Measurements from ENCODE around the gene TSPAN33. TPM values are rescaled to one million over a fixed set of nuclear protein-coding genes. Genes with fewer than 3 reads are reported as not detected.

TSPAN33 gene
- total and polyA plus RNA-seq, 2 experiments from 2014 or later: 10.0 to 14.9 TPM

DNA sequence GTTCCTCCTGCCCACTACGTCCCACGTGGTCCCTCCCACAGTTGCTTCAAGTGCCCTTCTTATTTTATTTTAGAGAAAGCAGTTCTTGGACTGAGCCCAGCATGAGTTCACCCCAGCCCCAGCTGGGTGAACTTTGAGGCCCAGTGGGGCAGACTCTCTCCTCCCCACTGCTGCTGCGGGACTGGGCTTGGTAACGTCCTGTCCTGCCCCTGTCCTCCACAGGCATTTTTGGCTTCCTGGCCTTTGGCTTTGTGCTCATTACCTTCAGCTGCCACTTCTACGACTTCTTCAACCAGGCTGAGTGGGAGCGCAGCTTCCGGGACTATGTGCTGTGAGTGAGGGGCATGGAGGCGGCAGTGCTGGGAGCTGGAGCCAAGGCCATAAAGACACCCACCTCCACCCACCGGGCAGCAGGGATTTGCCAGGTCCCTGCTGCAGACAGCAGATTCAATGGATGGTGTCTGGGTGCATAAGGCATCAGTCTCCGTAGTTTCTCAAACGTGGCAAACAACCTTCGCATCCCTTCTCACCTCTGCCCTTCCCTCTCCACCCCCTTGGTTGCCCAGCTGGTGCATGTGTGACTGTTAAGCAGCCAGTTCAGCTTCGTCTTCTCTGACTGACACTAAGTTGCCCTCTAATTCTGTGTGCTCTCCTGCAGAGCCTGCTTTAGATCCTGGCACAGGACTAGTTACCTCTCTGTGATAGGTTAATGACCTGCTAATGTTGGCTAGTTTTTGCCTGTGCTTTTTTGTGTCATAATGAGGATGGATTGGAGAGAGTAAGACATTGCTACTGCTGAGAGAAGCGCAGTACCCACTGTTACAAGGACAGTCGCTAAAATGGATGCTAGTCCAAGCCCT is 64.8 kb downstream of the TSPAN33 start:
- Histone ChIP-seq H3K36me3 (peaks cover 46% of the 10 kb centered on the region), H3K27ac (peak overlapping the region; percentile 43)

DNA sequence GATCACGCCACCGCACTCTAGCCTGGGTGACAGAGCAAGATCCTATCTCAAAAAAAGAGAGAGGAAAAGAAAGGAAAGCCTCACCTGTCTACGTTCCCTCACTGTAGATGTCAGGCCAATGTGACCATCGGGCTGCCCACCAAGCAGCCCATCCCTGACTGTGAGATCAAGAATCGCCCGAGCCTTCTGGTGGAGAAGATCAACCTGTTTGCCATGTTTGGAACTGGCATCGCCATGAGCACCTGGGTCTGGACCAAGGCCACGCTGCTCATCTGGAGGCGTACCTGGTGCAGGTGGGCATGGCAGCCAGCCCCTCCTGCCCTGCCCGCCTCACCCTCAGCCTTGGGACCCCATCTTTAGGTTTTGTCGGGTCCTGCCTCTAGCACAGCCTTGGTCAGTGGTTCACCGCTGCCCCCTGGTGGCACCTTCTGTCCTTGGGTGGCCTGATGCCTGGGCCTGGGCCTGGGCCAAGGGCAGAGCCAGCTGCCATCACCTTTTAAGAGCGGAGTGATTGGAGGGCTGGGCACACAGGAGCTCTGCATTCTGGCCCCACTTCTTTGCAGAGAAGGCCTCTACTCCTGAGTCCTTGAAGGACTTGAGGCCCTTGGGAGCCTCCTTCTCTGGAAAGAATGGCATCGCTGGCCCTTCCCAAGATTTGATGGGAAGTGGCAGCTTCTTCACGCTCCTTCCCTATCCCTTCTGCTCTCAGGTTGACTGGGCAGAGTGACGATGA is 65.9 kb downstream of the TSPAN33 start:
- peak; percentile 83 for TF ChIP-seq CTCF (IDR thresholded peaks at IDR 0.05; ENCODE audit: low read depth, low read length)
- H3K4me3 ChIP-seq: no peak overlapping the region
- H3K36me3 ChIP-seq: peaks cover 46% of the 10 kb centered on the region
- DNase-seq (ENCODE audit: low read depth in 1 of 2, low spot score in 1 of 2): peak; percentile 69 to 80
- no peaks in the 10 kb centered on the region for H3K27me3 ChIP-seq
- peak overlapping the region; percentile 43 for H3K27ac ChIP-seq
- H3K9me3 ChIP-seq (ENCODE audit: low read depth): no peaks in the 10 kb centered on the region
- H3K4me1 ChIP-seq (ENCODE audit: low read depth): no peaks in the 10 kb centered on the region

More for the DNA sequence above, 64.8 kb downstream of the TSPAN33 start:
- DNase-seq (ENCODE audit: low read depth in 1 of 2, low spot score in 1 of 2): no peak
- H3K4me1 ChIP-seq (ENCODE audit: low read depth): no peaks in the 10 kb centered on the region
- H3K4me3 ChIP-seq: no peak overlapping the region
- H3K9me3 ChIP-seq (ENCODE audit: low read depth): no peaks in the 10 kb centered on the region
- H3K27me3 ChIP-seq: no peaks in the 10 kb centered on the region
- no peak for TF ChIP-seq CTCF (IDR thresholded peaks at IDR 0.05; ENCODE audit: low read depth, low read length)

- no peak for DNase-seq (ENCODE audit: low read depth in 1 of 2, low spot score in 1 of 2)
- H3K4me3 ChIP-seq: no peak overlapping the region
- no peaks in the 10 kb centered on the region for H3K27me3 ChIP-seq
- no peak for TF ChIP-seq CTCF (IDR thresholded peaks at IDR 0.05; ENCODE audit: low read depth, low read length)
- no peaks in the 10 kb centered on the region for H3K4me1 ChIP-seq (ENCODE audit: low read depth)
- peaks cover 46% of the 10 kb centered on the region for H3K36me3 ChIP-seq
- no peaks in the 10 kb centered on the region for H3K9me3 ChIP-seq (ENCODE audit: low read depth)
- no peak overlapping the region for H3K27ac ChIP-seq
These were observed 66.4 kb downstream of the TSPAN33 start for GRCh38 chr7:129210989-129211312.

GRCh38 chr7:129212126-129212525 is 67.6 kb downstream of the TSPAN33 start:
- H3K27ac ChIP-seq: no peak overlapping the region
- H3K4me3 ChIP-seq: no peak overlapping the region
- no peaks in the 10 kb centered on the region for H3K9me3 ChIP-seq (ENCODE audit: low read depth)
- H3K27me3 ChIP-seq: no peaks in the 10 kb centered on the region
- H3K36me3 ChIP-seq: peaks cover 38% of the 10 kb centered on the region
- no peak for TF ChIP-seq CTCF (IDR thresholded peaks at IDR 0.05; ENCODE audit: low read depth, low read length)
- H3K4me1 ChIP-seq (ENCODE audit: low read depth): peaks cover under 1% of the 10 kb centered on the region
- no peak for DNase-seq (ENCODE audit: low read depth in 1 of 2, low spot score in 1 of 2)

DNA sequence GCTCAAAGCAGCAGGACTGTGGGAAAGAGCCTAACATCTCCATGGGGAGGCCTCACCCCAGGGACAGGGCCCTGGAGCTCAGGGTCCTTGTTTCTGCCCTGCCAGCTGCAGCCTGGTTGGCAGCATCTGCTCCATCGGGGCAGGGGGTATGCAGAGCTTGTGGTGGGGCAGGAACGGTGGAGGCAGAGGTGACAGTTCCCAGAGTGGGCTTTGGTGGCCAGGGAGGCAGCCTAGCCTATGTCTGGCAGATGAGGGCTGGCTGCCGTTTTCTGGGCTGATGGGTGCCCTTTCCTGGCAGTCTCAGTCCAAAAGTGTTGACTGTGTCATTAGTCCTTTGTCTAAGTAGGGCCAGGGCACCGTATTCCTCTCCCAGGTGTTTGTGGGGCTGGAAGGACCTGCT is 68.1 kb downstream of the TSPAN33 start:
- Histone ChIP-seq H3K27me3 (no peaks in the 10 kb centered on the region), H3K36me3 (peaks cover 34% of the 10 kb centered on the region), H3K4me1 (ENCODE audit: low read depth) (peaks cover 3% of the 10 kb centered on the region), H3K9me3 (ENCODE audit: low read depth) (no peaks in the 10 kb centered on the region), H3K27ac (no peak overlapping the region), H3K4me3 (no peak overlapping the region)
- no peak for TF ChIP-seq CTCF (IDR thresholded peaks at IDR 0.05; ENCODE audit: low read depth, low read length)
- no peak for DNase-seq (ENCODE audit: low read depth in 1 of 2, low spot score in 1 of 2)

Data from cardiac muscle cell (in vitro differentiated cells and primary cell).